Measurements from ENCODE around the gene CFAP141.

CFAP141 gene

DNA sequence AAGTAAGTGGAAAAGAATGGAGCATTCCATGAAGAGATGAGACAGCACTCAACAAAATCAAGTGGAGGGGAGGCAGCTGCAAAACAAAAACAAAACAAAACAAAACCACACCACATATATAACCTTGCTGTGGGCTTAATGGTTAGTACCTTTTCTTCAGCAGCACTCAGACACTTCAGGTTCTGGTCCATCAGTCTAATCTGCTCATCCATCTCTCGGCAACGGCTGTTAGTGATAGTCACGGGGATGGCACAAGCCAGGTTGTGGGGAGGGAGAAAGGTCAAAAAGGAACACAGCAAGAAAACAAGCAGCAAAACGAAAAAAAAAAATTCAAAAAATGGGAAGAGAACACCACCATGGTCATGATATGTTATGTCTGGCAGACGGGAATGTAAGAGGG is 34.3 kb downstream of the CFAP141 start:
- no peak overlapping the region for H3K4me3 ChIP-seq (ENCODE audit: low read length)
- DNase-seq (ENCODE audit: low read depth), result no peak
- TF ChIP-seq, protein P1, sequence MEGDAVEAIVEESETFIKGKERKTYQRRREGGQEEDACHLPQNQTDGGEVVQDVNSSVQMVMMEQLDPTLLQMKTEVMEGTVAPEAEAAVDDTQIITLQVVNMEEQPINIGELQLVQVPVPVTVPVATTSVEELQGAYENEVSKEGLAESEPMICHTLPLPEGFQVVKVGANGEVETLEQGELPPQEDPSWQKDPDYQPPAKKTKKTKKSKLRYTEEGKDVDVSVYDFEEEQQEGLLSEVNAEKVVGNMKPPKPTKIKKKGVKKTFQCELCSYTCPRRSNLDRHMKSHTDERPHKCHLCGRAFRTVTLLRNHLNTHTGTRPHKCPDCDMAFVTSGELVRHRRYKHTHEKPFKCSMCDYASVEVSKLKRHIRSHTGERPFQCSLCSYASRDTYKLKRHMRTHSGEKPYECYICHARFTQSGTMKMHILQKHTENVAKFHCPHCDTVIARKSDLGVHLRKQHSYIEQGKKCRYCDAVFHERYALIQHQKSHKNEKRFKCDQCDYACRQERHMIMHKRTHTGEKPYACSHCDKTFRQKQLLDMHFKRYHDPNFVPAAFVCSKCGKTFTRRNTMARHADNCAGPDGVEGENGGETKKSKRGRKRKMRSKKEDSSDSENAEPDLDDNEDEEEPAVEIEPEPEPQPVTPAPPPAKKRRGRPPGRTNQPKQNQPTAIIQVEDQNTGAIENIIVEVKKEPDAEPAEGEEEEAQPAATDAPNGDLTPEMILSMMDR (conservative IDR thresholded peaks at IDR 0.05; ENCODE audit: low read depth, low read length), result no peak

DNA sequence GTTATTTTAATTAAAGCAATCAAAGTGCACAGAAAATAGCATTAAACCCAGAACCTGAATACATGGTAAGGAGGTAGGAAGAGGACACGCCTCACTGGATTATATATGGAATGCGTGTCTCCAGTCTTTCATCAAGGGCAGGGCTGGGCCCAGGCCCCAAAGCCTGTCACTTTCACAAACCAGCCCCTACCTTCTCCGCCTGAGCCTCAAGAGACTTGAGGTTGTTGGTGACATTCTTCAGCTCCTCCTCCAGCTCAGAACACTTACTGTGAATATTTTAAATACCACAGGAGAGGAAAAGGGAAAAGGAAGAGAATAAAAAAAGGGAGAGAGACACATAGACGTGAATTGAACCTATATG is 34.9 kb downstream of the CFAP141 start:
- DNase-seq (ENCODE audit: low read depth), result no peak
- no peak overlapping the region for H3K4me3 ChIP-seq (ENCODE audit: low read length)
- TF ChIP-seq, protein P1 (conservative IDR thresholded peaks at IDR 0.05; ENCODE audit: low read depth, low read length), result no peak

DNA sequence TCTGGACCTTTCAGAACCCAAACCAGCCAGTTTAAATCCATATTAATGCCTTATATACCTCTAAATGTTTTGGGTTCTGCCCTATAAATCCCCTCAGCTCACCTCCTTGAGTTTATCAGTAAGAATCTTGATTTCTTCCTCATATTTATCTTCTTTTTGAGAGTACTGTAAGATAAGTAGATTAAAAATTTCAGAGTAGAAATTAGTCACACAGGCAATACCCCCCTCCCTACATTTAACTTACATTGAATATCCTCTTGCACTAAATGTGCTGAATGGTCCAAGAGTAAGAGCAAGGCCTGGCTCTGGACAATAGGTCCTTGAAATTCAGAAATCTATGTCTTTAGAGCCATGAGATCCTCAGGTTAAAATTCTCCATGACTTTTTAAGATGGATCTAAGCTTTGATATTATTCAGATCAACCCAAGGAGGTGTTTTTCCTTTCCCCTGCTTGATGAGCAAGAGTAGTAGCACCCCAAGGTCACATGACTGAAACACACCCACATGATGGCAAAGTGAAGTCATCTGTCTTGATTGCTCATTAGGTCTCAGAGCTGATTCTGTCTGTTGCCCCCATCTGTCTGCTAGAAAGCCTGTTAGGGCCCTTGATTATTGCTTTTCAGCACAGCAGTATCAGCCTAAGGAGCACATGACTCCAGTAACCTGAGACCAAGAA is 35.4 kb downstream of the CFAP141 start:
- TF ChIP-seq, protein P1 (conservative IDR thresholded peaks at IDR 0.05; ENCODE audit: low read depth, low read length), result no peak
- H3K4me3 ChIP-seq (ENCODE audit: low read length), result no peak overlapping the region
- DNase-seq (ENCODE audit: low read depth), result no peak

DNA sequence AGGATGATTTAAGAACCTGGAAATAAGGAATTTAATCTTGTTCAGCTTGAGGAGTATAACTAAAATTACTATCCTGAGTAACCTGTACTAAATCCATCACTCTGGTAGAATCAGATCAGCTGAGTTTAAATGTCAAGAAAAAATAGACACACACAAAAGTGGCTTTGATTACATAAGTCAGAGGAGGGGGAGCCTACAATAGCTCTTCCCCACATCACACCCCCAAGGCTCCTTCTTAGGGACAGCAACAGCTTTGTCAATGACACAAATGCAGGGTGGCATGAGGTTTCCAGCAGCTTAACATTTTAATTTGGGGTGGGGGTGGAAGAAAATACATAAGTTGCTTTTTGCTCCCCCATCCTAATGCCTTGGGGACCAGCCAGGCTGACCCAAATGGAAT is 38.7 kb downstream of the CFAP141 start:
- TF ChIP-seq, protein P1 (conservative IDR thresholded peaks at IDR 0.05; ENCODE audit: low read depth, low read length), result no peak
- DNase-seq (ENCODE audit: low read depth), result no peak
- no peak overlapping the region for H3K4me3 ChIP-seq (ENCODE audit: low read length)

DNA sequence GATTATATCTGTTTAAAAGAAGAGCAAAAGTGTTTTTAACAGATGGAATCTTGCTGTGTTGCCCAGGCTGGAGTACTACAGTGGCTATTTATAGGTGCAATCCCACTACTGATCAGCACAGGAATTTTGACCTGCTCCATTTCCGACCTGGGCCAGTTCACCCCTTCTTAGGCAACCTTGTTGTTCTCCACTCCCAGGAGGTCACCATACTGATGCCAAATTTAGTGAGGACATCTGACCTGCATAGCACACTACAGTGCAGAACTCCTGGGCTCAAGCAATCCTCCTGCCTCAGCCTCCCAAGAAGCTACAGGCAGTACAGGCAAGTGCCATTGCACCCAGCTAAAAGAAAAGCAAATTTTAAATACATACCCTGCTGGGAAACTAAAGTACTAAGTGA is 39.9 kb downstream of the CFAP141 start:
- TF ChIP-seq, protein P1 (conservative IDR thresholded peaks at IDR 0.05; ENCODE audit: low read depth, low read length), result no peak
- no peak overlapping the region for H3K4me3 ChIP-seq (ENCODE audit: low read length)
- DNase-seq (ENCODE audit: low read depth), result no peak

DNA sequence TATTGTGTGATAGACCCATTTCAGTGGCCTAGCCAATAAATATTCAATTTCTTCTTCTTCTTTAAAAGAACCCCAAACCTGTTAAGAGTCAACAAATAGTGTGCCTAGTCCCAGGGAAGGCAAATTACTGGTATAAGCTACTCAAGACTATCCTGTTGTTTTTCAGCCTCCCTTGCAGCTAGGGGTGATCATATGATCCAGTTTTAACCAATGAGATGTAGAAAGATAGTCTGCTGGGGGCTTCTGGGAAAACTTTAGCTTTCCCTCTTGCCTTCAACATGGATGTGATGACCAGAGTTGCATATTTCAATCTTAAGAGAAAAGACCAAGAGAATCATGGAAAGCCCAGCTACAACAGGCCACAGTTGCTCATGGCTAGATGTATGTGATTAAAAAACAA is 46.6 kb downstream of the CFAP141 start:
- TF ChIP-seq, protein P1 (conservative IDR thresholded peaks at IDR 0.05; ENCODE audit: low read depth, low read length), result no peak
- no peak for DNase-seq (ENCODE audit: low read depth)
- H3K4me3 ChIP-seq (ENCODE audit: low read length), result no peak overlapping the region

DNA sequence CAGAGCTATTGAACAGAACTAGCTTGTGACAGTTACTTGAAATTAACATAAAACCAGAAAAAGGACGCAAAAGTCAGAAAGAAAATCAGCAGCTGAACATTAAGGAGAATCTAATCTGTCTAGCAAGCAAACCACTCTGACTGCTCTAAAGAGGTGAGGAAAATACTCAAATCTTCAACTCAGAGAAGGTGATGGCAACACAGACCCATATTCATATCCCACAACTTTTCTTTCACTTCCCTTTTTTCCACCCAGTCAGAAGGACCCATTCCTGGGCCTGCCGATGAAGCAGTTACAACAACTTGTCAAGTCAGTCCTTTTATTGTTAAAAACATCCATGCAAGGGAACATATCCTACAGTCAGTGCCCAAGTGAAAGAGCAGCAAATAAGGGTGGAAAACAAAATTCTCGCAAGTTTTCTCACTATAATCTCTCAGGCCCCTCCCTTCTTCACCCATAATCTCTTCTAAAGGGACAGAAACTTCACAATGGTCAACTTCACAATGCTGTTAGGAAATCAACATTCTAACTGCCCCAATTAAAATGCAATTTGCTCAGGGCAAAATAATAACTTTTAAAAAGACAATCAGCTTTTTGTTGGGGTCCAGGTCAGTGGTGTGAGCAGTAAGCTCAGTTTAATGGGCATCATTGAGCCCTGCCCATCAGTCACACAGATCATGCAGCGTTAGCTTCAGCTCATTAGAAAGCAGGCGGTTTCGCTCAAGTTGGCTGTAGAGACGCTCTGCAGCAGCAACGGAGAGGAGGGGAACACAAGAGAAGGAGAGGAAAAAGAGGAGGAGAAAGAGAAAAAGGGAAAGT is 47.6 kb downstream of the CFAP141 start:
- H3K4me3 ChIP-seq (ENCODE audit: low read length), result no peak overlapping the region
- no peak for DNase-seq (ENCODE audit: low read depth)
- TF ChIP-seq, protein P1 (conservative IDR thresholded peaks at IDR 0.05; ENCODE audit: low read depth, low read length), result no peak
